ENCODE measurements around the gene SRGAP1. TPM values are rescaled to one million over a fixed set of nuclear protein-coding genes. Genes with fewer than 3 reads are reported as not detected.

Gene SRGAP1
- total RNA-seq, 1 experiment from 2014 or later, result 65.0 TPM

- no peaks in the 10 kb centered on the region for H3K4me1 Mint-ChIP-seq (ENCODE audit: insufficient read depth, unreplicated experiment)
- BruUV-seq (replicated peaks), result no TSS peak
- H3K9me3 Mint-ChIP-seq (ENCODE audit: unreplicated experiment), result peaks cover 7% of the 10 kb centered on the region
- H3K27ac Mint-ChIP-seq (ENCODE audit: low read depth, unreplicated experiment), result no peak overlapping the region
- H3K27me3 Mint-ChIP-seq (ENCODE audit: insufficient read depth, unreplicated experiment), result no peaks in the 10 kb centered on the region
- peaks cover 6% of the 10 kb centered on the region for H3K36me3 Mint-ChIP-seq (ENCODE audit: insufficient read depth, unreplicated experiment)
- TF ChIP-seq CTCF (IDR thresholded peaks at IDR 0.05; ENCODE audit: unreplicated experiment), result no peak
- intact Hi-C loops (cut with micrococcal nuclease), result no loop called here
- H3K4me3 Mint-ChIP-seq (ENCODE audit: unreplicated experiment), result no peak overlapping the region
- ChIA-PET POLR2A (no interaction called here), CTCF (interaction anchor here (1.7 kb wide), 1 partner anchor 13 kb away, joined by 11 read pairs; no protein-coding TSS in a partner anchor)
- DNase-seq (ENCODE audit: unreplicated experiment), result no peak
Measured at GRCh38 chr12:63815482-63815852, 29.0 kb upstream of the SRGAP1 start.

DNA sequence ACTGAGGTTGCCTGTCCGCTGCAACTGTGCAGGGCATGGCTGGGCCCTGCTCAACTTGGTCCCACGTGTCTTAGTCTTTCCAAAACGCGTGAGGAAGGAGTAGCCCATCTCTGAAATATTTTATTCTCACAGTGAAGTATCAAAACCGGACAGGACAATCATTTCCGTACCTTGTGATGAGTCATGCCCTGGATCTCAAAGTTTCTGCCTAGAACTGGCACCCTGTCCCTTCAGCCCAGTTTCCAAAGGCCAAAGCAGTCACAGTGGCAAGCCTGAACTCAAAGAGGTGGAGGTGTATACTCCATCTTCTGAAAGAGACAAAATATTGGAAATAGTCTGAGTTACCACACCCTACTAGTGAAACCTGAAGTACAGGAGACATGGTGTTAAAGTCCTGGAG is 28.5 kb upstream of the SRGAP1 start:
- TF ChIP-seq CTCF (IDR thresholded peaks at IDR 0.05; ENCODE audit: unreplicated experiment), result no peak
- POLR2A ChIA-PET, result no interaction called here
- no peak overlapping the region for H3K4me3 Mint-ChIP-seq (ENCODE audit: unreplicated experiment)
- H3K27ac Mint-ChIP-seq (ENCODE audit: low read depth, unreplicated experiment), result no peak overlapping the region
- peaks cover 6% of the 10 kb centered on the region for H3K36me3 Mint-ChIP-seq (ENCODE audit: insufficient read depth, unreplicated experiment)
- BruUV-seq (replicated peaks), result no TSS peak
- intact Hi-C loops (cut with micrococcal nuclease), result no loop called here
- H3K27me3 Mint-ChIP-seq (ENCODE audit: insufficient read depth, unreplicated experiment), result no peaks in the 10 kb centered on the region
- no peaks in the 10 kb centered on the region for H3K4me1 Mint-ChIP-seq (ENCODE audit: insufficient read depth, unreplicated experiment)
- peaks cover 7% of the 10 kb centered on the region for H3K9me3 Mint-ChIP-seq (ENCODE audit: unreplicated experiment)
- DNase-seq (ENCODE audit: unreplicated experiment), result peak; percentile 24
- CTCF ChIA-PET, result interaction anchor here (1.7 kb wide), 1 partner anchor 14 kb away, joined by 11 read pairs; no protein-coding TSS in a partner anchor

DNA sequence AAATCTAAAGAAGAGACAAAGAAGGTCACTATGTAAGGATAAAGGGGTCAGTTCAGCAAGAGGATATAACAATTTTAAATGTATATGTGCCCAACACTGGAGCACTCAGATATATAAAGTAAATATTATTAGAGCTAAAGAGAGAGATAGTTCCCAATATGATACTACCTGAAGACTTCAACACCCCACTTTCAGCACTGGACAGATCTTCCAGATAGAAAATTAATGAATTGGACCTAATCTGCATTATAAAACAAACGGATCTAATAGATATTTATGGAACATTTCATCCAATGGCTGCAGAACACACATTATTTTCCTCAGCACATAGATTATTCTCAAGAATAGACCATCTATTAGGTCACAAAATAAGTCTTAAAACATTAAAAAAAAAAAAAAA is 24.1 kb upstream of the SRGAP1 start:
- intact Hi-C loops (cut with micrococcal nuclease), result no loop called here
- POLR2A ChIA-PET, result no interaction called here
- Mint-ChIP-seq H3K27ac (ENCODE audit: low read depth, unreplicated experiment) (no peak overlapping the region), H3K27me3 (ENCODE audit: insufficient read depth, unreplicated experiment) (no peaks in the 10 kb centered on the region), H3K4me1 (ENCODE audit: insufficient read depth, unreplicated experiment) (peaks cover 8% of the 10 kb centered on the region), H3K36me3 (ENCODE audit: insufficient read depth, unreplicated experiment) (peaks cover 6% of the 10 kb centered on the region), H3K4me3 (ENCODE audit: unreplicated experiment) (no peak overlapping the region), H3K9me3 (ENCODE audit: unreplicated experiment) (peaks cover 7% of the 10 kb centered on the region)
- no peak for DNase-seq (ENCODE audit: unreplicated experiment)
- BruUV-seq (replicated peaks), result no TSS peak
- no peak for TF ChIP-seq CTCF (IDR thresholded peaks at IDR 0.05; ENCODE audit: unreplicated experiment)
- CTCF ChIA-PET, result interaction anchor here (1.0 kb wide), 1 partner anchor 14 kb away, joined by 3 read pairs; no protein-coding TSS in a partner anchor

- ChIA-PET POLR2A (no interaction called here), CTCF (interaction anchor here (0.6 to 1.2 kb wide), 2 partner anchors 22 to 91 kb away, joined by 3 to 8 read pairs; partner anchors contain the start of gene SRGAP1)
- H3K9me3 Mint-ChIP-seq (ENCODE audit: unreplicated experiment), result peaks cover 7% of the 10 kb centered on the region
- H3K4me1 Mint-ChIP-seq (ENCODE audit: insufficient read depth, unreplicated experiment), result peaks cover 8% of the 10 kb centered on the region
- intact Hi-C loops (cut with micrococcal nuclease), result no loop called here
- DNase-seq (ENCODE audit: unreplicated experiment), result no peak
- BruUV-seq (replicated peaks), result no TSS peak
- H3K36me3 Mint-ChIP-seq (ENCODE audit: insufficient read depth, unreplicated experiment), result peaks cover 6% of the 10 kb centered on the region
- H3K4me3 Mint-ChIP-seq (ENCODE audit: unreplicated experiment), result no peak overlapping the region
- no peaks in the 10 kb centered on the region for H3K27me3 Mint-ChIP-seq (ENCODE audit: insufficient read depth, unreplicated experiment)
- no peak for TF ChIP-seq CTCF (IDR thresholded peaks at IDR 0.05; ENCODE audit: unreplicated experiment)
- no peak overlapping the region for H3K27ac Mint-ChIP-seq (ENCODE audit: low read depth, unreplicated experiment)
Measured at GRCh38 chr12:63821781-63822251, 22.7 kb upstream of the SRGAP1 start.
